ENCODE results near the gene BCO2.

BCO2 gene

GRCh38 chr11:112221274-112221835 is 46.0 kb downstream of the BCO2 start:
- in situ Hi-C loops (cut with HindIII; ENCODE audit: low sequenced_read_pairs), result no loop called here
- no peak for TF ChIP-seq CTCF (IDR thresholded peaks at IDR 0.05; ENCODE audit: low read depth, low read length, missing control alignments)
- DNase-seq (ENCODE audit: low read depth), result no peak
- no peak overlapping the region for H3K4me3 ChIP-seq (ENCODE audit: low read depth, low read length)

- no peak for TF ChIP-seq CTCF (IDR thresholded peaks at IDR 0.05; ENCODE audit: low read depth, low read length, missing control alignments)
- no peak overlapping the region for H3K4me3 ChIP-seq (ENCODE audit: low read depth, low read length)
- in situ Hi-C loops (cut with HindIII; ENCODE audit: low sequenced_read_pairs), result no loop called here
- DNase-seq (ENCODE audit: low read depth), result no peak
Measured at GRCh38 chr11:112222303-112222702, 47.0 kb downstream of the BCO2 start.

- no peak overlapping the region for H3K4me3 ChIP-seq (ENCODE audit: low read depth, low read length)
- no peak for DNase-seq (ENCODE audit: low read depth)
- in situ Hi-C loops (cut with HindIII; ENCODE audit: low sequenced_read_pairs), result no loop called here
- no peak for TF ChIP-seq CTCF (IDR thresholded peaks at IDR 0.05; ENCODE audit: low read depth, low read length, missing control alignments)
Measured at GRCh38 chr11:112223121-112223520, 47.8 kb downstream of the BCO2 start.

- no peak for DNase-seq (ENCODE audit: low read depth)
- H3K4me3 ChIP-seq (ENCODE audit: low read depth, low read length), result no peak overlapping the region
- no peak for TF ChIP-seq CTCF (IDR thresholded peaks at IDR 0.05; ENCODE audit: low read depth, low read length, missing control alignments)
- in situ Hi-C loops (cut with HindIII; ENCODE audit: low sequenced_read_pairs), result no loop called here
Measured at GRCh38 chr11:112223754-112224532, 48.6 kb downstream of the BCO2 start.

GRCh38 chr11:112225753-112226061 is 50.4 kb downstream of the BCO2 start:
- no peak for DNase-seq (ENCODE audit: low read depth)
- TF ChIP-seq CTCF (IDR thresholded peaks at IDR 0.05; ENCODE audit: low read depth, low read length, missing control alignments), result no peak
- in situ Hi-C loops (cut with HindIII; ENCODE audit: low sequenced_read_pairs), result no loop called here
- H3K4me3 ChIP-seq (ENCODE audit: low read depth, low read length), result peak overlapping the region; percentile 82

- in situ Hi-C loops (cut with HindIII; ENCODE audit: low sequenced_read_pairs), result no loop called here
- DNase-seq (ENCODE audit: low read depth), result peak; percentile 55
- H3K4me3 ChIP-seq (ENCODE audit: low read depth, low read length), result peak within 1 kb of the TSS; percentile 82
- no peak for TF ChIP-seq CTCF (IDR thresholded peaks at IDR 0.05; ENCODE audit: low read depth, low read length, missing control alignments)
Measured at GRCh38 chr11:112226062-112226830, 50.9 kb downstream of the BCO2 start, which contains the start of gene PTS. PTS (plus strand) TSS chr11:112226428; CDS start chr11:112226444, 16 bp downstream.

Measured in astrocyte of the cerebellum (primary cell).